Measurements from ENCODE around the gene DNAJC5. TPM values are rescaled to one million over a fixed set of nuclear protein-coding genes. Genes with fewer than 3 reads are reported as not detected.
A peak's percentile ranks its signal among the peaks of the same experiment; 100 is the strongest.

Gene DNAJC5
- total RNA-seq, 6 donors from 2014 or later, result 44.6 to 66.0 (median 60.7) TPM

- WGBS, 2 donors, result 95 to 97% methylated on average over 59 to 94 of the region's 95 CpGs
- DNase-seq (peak in 1 of 2 donors; percentile 85), ATAC-seq (ENCODE audit: low FRiP score in 2 of 2) (no peak)
- Histone ChIP-seq H3K4me1 (peaks cover 46 to 72% (median 51%) of the 10 kb centered on the region in 4 donors), H3K27ac (peak overlapping the region in 1 of 4 donors; percentile 98), H3K27me3 (no peaks in the 10 kb centered on the region), H3K4me3 (no peak overlapping the region), H3K9me3 (no peaks in the 10 kb centered on the region), H3K36me3 (peaks cover 0 to 19% (median 13%) of the 10 kb centered on the region in 4 donors)
- no peak for TF ChIP-seq EP300 (IDR thresholded peaks at IDR 0.05)
- TF ChIP-seq POLR2A (IDR thresholded peaks at IDR 0.05), result no peak
- no peak for TF ChIP-seq POLR2AphosphoS5 (IDR thresholded peaks at IDR 0.05)
- TF ChIP-seq CTCF (IDR thresholded peaks at IDR 0.05), result no peak
These were observed 32.7 kb upstream of the DNAJC5 start for GRCh38 chr20:63861981-63862901.

- WGBS, 2 donors, result 83 to 88% methylated on average over 16 to 18 of the region's 18 CpGs
- Histone ChIP-seq H3K36me3 (peaks cover 0 to 19% (median 14%) of the 10 kb centered on the region in 4 donors), H3K27ac (peak overlapping the region; percentile 93 to 99 (median 97)), H3K9me3 (no peaks in the 10 kb centered on the region), H3K4me3 (peak overlapping the region in 3 of 4 donors; percentile 79 to 88 (median 79)), H3K4me1 (peaks cover 43 to 70% (median 45%) of the 10 kb centered on the region in 4 donors), H3K27me3 (no peaks in the 10 kb centered on the region)
- TF ChIP-seq POLR2A (IDR thresholded peaks at IDR 0.05) (no peak), CTCF (IDR thresholded peaks at IDR 0.05) (no peak), POLR2AphosphoS5 (IDR thresholded peaks at IDR 0.05) (no peak), EP300 (IDR thresholded peaks at IDR 0.05) (no peak)
- ATAC-seq (ENCODE audit: low FRiP score in 2 of 2) (no peak), DNase-seq (no peak)
These were observed 31.7 kb upstream of the DNAJC5 start for GRCh38 chr20:63863021-63863797.

GRCh38 chr20:63863798-63864544 is 31.0 kb upstream of the DNAJC5 start:
- Histone ChIP-seq H3K9me3 (no peaks in the 10 kb centered on the region), H3K4me3 (peak overlapping the region; percentile 79 to 88 (median 80)), H3K4me1 (peaks cover 36 to 62% (median 38%) of the 10 kb centered on the region in 4 donors), H3K27ac (peak overlapping the region; percentile 93 to 99 (median 97)), H3K36me3 (peaks cover under 1 to 25% (median 17%) of the 10 kb centered on the region in 4 donors), H3K27me3 (no peaks in the 10 kb centered on the region)
- ATAC-seq (ENCODE audit: low FRiP score in 2 of 2), result peak; percentile 91 to 93
- WGBS, 2 donors, result 3 to 12% methylated on average over 13 to 34 of the region's 38 CpGs
- TF ChIP-seq POLR2A (IDR thresholded peaks at IDR 0.05) (peak in 3 of 4 donors; percentile 21 to 57 (median 23)), EP300 (IDR thresholded peaks at IDR 0.05) (peak in 1 of 4 donors; percentile 64), CTCF (IDR thresholded peaks at IDR 0.05) (peak; percentile 39 to 92 (median 82)), POLR2AphosphoS5 (IDR thresholded peaks at IDR 0.05) (peak; percentile 81 to 88)
- DNase-seq, result peak; percentile 95

GRCh38 chr20:63864545-63864977 is 30.4 kb upstream of the DNAJC5 start:
- peak in 1 of 2 donors; percentile 89 for DNase-seq

More at GRCh38 chr20:63864545-63864977, 30.4 kb upstream of the DNAJC5 start:
- Histone ChIP-seq H3K27me3 (no peaks in the 10 kb centered on the region), H3K27ac (peak overlapping the region; percentile 93 to 99 (median 97)), H3K4me3 (peak overlapping the region; percentile 79 to 88 (median 80)), H3K4me1 (peaks cover 30 to 57% (median 32%) of the 10 kb centered on the region in 4 donors), H3K36me3 (peaks cover 6 to 31% (median 23%) of the 10 kb centered on the region in 4 donors), H3K9me3 (no peaks in the 10 kb centered on the region)
- TF ChIP-seq POLR2A (IDR thresholded peaks at IDR 0.05), result peak in 1 of 4 donors; percentile 27
- no peak for TF ChIP-seq CTCF (IDR thresholded peaks at IDR 0.05)
- no peak for TF ChIP-seq EP300 (IDR thresholded peaks at IDR 0.05)
- TF ChIP-seq POLR2AphosphoS5 (IDR thresholded peaks at IDR 0.05), result no peak
- no peak for ATAC-seq (ENCODE audit: low FRiP score in 2 of 2)
- 0 to 1% methylated on average over 23 to 25 of the region's 25 CpGs for WGBS, 2 donors

Data from upper lobe of left lung (tissue), 6 donors.